GM12892 (cell line): ENCODE measurements around the gene MEOX1.

Source experiments
- POLR2AphosphoS5 ChIP-seq: IDR thresholded peaks from 2 replicates; pipeline ENCODE4 v1.6.1; 2011; ENCODE audit warnings: low read depth, low read length, control low read depth
- TAF1 ChIP-seq: IDR thresholded peaks from 2 replicates; pipeline ENCODE4 v1.6.1; 2011; ENCODE audit warnings: low read depth, mild to moderate bottlenecking, control low read depth, low read length, borderline replicate concordance

DNA sequence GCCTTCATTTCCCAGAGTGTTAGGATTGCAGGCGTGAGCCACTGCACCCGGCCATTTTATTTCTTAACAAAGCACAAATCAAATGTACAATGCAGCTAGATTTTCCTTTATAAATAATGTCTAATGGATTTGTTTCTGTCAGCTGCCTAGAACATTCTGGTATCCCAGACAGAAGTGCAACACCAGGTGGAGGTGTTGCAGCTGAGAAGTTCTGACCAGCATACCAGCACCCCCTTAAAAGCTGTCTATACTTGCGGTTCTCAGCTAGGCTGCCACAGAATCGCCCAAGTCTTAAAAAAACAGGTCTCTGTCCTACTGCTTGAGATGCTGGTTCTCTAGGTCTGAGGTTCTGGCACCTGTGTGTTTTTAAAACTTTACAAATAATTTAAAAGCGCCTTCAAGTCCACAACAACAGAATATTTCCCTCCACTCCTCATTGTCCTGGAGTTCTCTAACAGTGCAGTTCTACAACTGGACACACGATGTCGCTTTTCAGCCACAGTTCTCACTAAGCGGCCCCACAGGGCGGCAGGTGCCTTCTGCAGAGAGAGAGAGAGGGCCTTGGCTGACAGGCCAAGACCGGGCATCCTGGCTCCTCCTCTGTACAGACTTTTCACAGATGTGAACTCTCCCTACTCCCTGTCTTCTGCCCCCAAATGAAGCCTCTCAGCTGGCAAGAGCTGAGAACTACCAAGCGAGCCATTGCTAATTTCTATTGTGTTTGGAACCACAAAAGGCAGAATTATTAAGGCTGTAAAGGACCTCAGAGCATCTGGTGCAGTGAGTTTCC, 32.6 kb upstream of the MEOX1 start:
- TF ChIP-seq TAF1, result no peak
- TF ChIP-seq POLR2AphosphoS5, result no peak
